HG03558 (cell line): ENCODE data around the gene IQSEC3.
"Not testable (repeated sequence)": the region's sequence is repeated elsewhere in the genome, so short reads cannot be mapped to it uniquely, and the experiment has no call there.

ENCODE experiments used
- ATAC-seq: cut with Tn5 transposase; IDR thresholded peaks from one replicate; pipeline ENCODE4 v1.9.1; 2021; ENCODE audit warnings: moderate number of reproducible peaks; ENCODE audit not compliant: unreplicated experiment; ENCODE audit errors: extremely low read depth

IQSEC3 gene

DNA sequence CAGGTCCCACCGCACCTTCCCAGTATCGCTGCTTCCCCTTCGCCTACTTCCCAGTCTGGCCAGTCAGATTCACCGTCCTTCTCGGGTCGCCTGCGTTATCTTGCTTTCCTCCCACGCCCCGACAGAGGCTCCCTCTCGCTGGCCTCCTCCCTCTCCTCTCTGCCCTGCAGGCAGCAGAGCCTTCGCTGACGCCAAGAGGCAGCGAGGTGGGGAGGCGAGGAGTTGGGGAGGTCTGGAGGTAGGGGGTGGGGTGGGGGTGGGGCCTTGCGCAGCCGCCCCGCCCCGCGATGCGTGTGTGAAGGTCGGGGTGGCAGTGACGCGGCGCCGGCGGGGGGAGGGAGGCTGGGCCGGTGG, at the start of gene IQSEC3:
TSS of gene IQSEC3 (plus strand) at position 340 of the 354 bp plus-strand sequence. CDS start 116 bp downstream, outside the sequence.
- not testable (repeated sequence) for ATAC-seq

DNA sequence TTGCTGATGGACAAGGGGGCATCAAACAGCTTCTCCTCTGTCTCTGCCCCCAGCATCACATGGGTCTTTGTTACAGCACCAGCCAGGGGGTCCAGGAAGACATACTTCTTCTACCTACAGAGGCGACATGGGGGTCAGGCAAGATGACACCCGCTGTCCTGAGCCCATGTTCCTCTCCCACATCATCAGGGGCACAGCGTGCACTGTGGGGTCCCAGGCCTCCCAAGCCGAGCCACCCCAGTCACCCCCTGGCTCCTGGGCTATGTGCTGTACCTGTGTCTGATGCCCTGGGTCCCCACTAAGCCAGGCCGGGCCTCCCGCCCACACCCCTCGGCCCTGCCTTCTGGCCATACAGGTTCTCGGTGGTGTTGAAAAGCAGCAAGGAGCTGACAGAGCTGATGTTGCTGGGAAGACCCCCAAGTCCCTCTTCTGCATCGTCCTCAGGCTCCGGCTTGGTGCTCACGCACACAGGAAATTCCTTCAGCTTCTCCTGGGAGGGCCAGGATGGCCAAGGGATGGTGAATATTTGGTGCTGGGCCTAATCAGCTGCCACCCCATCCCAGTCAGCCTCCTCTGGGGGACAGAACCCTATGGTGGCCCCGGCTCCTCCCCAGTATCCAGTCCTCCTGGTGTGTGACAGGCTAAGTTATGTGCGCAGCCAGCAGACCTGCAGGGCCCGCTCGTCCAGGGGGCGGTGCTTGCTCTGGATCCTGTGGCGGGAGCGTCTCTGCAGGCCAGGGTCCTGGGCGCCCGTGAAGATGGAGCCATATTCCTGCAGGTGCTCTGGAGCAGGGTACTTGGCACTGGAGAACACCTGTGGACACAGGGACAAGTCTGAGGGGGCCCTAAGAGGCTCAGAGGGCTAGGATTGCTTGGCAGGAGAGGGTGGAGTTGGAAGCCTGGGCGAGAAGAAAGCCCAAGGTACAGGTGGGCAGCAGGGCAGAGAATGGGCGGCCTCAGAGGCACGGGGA, 48.9 kb upstream of the IQSEC3 start:
- ATAC-seq, result not testable (repeated sequence)

DNA sequence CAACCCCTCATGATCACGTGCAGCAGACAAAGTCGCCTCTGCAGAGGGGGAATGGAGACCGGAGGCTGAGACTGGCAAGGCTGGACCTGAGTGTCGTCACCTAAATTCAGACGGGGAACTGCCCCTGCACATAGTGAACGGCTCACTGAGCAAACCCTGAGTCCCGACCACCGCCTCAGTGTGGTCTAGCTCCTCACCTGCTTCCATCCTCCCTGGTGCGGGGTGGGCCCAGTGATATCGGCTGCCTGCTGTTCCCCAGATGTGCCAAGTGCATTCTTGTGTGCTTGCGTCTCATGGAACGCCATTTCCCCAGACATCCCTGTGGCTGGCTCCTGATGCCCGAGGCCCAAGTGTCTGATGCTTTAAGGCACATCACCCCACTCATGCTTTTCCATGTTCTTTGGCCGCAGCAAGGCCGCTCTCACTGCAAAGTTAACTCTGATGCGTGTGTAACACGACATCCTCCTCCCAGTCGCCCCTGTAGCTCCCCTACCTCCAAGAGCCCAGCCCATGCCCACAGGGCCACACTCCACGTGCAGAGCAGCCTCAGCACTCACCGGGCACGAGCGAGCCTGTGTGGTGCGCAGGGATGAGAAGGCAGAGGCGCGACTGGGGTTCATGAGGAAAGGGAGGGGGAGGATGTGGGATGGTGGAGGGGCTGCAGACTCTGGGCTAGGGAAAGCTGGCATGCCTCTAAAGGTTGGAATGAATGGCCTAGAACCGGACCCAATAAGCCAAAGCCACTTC, 47.6 kb upstream of the IQSEC3 start:
- ATAC-seq, result not testable (repeated sequence)

DNA sequence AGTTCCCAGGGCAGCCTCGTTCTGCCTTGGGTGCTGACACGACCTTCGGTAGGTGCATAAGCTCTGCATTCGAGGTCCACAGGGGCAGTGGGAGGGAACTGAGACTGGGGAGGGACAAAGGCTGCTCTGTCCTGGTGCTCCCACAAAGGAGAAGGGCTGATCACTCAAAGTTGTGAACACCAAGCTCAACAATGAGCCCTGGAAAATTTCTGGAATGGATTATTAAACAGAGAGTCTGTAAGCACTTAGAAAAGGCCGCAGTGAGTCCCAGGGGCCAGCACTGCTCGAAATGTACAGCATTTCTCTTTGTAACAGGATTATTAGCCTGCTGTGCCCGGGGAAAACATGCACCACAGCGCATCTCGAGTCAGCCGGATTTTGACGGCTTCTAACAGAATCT, 46.7 kb upstream of the IQSEC3 start:
- not testable (repeated sequence) for ATAC-seq

DNA sequence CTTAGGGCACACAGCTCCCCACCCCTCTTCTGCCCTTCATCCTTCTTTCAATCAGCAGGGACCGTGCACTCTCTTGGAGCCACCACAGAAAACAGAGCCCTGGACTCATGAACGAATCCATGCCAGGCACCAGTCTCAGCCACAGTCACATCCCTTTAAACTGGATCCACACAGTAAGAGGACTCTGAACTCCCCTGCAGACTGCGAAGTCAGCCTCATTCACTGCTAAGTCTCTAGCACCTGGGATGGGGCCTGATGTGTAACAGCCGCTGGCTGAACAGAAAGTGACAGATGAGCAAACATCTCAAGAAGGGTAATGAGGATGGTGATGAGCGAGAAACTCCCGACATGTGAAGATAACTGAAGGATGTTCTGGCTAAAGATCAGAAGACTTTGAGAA, 45.8 kb upstream of the IQSEC3 start:
- ATAC-seq, result no peak

DNA sequence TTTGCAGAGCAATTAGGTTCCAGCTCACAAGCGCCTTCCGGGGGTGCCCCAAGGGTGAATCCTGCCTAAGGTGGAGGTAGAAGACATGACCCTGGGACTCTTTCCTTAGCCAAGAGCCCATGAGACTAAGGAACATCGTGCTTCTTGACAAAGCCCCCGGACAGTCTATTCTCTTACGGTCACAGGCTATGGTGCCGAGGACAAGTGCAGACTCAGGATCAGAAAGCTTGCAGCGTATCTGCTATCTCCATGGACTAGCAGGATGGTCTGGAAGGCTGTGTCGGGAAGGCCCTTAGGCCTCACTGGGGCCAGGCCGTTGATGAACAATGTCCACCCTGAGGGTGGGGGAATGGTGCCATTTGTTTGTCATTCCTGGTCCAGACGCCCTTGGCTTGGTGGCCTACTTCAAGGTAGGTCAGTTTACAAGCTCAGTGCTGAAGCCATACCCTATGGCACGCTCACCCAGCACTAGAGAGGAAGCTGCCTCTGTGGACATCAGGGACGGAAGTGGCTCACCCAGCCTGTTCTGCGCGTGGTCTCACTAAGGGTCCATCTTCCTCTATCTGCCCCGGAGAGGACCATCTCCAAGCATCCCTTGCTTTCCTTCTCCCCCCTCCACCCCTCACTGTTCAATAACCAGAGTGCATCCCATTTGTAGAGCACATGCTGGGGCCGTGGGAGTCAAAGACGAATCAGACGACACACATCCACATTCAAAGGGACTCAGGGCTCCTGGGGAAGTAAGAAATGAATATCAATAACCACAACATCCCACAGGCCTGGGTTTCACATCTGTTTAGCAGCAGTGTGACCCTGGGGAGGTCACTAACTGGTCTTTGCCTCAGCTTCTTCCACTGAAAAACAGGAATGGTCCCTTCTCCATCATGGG, 45.0 kb upstream of the IQSEC3 start:
- ATAC-seq, result no peak

DNA sequence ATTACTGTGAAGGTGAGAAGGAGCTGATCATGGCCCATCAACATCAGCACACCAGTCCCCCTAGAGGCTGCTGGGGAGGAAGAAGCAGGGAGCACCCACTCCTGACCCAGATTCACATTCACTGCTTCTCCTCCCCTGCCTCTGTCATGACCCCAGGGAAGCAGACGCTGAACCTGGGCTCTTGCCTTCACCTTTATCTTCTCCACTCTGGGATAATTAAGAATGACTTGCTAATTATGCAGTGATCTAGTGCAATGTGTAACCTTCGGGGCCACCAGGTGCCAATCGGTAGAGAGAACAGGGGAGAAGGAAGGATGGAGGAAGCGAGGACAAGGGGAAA, 44.4 kb upstream of the IQSEC3 start:
- ATAC-seq, result no peak

DNA sequence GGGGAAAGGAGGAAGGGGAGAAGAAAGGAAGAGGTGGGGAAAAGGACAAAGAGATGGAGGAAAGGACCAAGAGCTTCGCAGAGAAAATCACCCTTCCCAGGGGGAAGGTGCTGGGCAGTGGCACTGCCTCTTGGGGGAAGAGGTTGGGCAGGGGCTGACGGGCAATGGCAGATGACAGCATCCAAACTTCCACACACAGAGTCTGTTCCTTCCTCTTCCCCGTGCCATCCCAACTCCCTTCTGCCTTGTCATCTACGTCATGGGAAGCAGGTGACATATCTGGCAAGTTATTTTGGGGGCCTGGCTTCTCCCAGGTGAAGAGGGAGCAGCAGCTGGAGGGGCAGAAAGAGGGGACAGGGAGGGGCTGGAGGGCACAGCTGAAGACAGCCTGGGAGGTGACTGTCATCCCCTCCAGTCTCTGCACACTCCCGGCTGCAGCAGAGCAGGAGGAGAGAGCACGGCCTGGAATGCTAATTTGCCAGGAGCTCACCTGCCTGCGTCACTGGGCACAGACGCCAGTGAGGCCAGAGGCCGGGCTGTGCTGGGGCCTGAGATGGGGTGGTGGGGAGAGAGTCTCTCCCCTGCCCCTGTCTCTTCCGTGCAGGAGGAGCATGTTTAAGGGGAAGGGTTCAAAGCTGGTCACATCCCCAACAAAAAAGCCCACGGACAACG, 43.9 kb upstream of the IQSEC3 start:
- no peak for ATAC-seq

DNA sequence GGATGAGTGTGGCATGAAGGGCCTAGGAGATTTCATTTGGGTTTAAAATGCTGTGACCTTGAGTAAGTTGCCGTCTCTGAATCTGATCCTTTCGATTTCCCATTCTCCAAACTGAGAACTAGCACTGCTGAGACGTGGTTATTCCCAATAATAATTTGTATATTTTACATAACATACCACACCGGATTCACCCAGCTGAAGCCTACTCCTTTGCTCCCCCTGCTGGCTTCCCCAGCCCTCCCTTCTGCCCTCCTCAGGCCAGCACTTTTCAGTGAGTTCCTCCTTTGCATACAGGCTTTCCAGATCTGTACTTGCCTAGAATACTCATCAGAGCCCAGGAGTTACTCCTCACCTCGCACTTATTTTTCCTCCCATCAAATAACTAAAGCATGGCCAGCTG, 38.7 kb upstream of the IQSEC3 start:
- ATAC-seq, result not testable (repeated sequence)

DNA sequence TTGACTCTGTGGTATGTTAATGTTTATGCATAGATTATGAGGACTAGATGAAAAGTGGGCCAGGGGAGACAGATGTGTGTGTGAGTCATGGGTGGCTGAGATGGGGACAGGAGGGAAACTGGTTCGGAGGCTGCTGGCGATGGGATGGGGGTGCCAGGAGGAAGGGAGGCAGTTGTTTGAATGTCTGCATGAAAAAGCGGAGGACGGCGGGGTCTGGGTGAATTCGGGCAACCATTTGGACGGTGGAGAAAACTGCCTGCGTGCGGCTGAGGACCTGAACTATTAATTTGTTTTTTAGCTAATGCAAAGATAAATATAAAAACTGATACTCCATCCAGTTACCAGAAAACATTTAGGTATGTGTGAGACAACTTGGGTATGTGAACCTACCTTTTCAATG, 27.8 kb upstream of the IQSEC3 start:
- not testable (repeated sequence) for ATAC-seq

DNA sequence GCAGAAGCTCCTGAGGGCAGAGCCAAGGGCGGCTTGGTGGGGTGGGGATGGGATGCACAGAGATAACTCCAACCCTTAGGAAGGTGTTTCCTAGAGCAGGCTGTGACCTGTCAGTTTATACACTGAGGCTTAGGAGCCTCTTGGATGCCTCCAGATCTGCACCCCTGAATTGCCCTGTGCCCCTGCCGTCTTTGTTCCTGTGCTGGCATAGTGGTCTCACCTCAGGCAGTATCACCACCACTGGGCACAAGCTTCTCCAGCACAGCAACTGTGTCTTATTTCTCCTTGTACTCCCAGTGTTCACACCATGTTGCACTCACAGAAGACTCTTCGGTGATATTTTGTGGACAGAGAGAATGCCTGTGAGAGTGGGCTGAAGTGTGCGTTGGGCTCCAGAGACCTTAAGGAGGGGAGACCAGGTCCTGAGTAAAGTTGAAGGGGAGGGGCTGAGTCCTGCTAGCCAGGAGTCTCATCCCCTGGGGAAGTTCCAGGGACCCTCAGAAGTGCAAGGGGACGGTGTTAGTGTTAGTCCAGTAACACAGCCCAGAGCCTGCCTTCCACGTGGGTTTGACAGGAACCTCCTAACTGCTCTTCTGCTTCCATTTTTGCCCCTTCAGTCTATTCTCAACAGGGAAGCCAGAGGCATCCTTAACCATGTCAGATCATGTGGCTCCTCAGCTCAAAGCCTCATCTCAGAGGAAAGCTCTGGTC, 26.9 kb upstream of the IQSEC3 start:
- ATAC-seq, result not testable (repeated sequence)

DNA sequence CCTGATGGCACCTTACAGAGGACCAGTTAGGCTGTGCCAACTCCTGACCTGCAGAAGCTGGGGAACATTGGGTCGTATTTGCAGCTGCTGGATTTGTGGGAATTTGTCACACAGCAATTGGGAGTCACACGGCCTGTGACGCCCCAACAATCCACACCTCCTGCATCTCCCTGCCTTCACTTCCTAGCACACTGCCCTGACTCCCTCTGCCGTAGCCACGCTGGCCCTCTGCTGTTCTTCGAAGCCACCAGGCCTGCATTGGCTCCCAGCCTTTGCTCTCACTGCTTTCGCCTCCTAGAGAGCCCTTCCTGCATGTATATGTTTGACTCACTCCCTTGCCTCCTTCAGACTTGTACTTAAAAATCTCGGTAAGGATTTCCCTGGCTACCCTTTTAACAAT, 22.2 kb upstream of the IQSEC3 start:
- not testable (repeated sequence) for ATAC-seq

DNA sequence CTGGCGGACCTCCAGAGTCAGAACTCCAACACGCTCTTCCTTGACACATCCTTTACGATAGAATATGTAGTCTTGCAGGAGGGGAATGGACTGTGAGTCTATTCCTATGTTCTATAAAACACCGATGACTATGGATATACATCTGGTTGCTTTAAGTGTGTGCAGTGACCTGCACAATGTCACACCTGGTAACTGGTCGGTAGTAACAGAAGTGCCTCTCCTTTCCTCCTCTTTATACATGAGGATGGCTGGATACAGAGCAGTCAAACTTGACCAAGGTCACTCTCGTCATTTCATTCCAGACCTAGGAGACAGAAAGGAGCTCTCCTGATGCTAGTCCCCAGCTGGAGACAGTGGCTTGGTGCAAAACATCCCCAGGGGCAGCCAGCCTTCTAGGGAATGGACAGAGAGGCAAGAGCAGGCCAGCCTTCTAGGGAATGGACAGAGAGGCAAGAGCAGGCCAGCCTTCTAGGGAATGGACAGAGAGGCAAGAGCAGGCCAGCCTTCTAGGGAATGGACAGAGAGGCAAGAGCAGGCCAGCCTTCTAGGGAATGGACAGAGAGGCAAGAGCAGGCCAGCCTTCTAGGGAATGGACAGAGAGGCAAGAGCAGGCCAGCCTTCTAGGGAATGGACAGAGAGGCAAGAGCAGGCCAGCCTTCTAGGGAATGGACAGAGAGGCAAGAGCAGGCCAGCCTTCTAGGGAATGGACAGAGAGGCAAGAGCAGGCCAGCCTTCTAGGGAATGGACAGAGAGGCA, 21.2 kb upstream of the IQSEC3 start:
- ATAC-seq, result not testable (repeated sequence)

DNA sequence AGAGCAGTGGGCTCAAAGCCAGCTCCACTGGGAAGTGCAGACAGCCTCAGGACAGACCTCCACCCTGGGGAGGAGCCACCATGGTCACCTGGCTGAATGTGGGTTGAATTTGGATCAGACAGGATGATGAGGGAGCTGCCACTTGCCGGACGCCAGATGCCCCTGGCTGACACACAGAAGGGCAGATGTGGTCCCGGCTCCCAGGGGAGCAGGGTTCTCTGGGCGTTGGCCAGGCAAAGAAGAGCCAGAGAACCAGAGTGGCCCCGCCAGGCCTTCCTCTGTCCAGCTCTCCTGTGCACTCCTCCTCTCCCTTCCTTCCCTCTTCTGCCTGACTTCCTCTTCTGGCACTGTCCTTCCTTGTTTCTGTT, 20.6 kb upstream of the IQSEC3 start:
- ATAC-seq, result not testable (repeated sequence)

DNA sequence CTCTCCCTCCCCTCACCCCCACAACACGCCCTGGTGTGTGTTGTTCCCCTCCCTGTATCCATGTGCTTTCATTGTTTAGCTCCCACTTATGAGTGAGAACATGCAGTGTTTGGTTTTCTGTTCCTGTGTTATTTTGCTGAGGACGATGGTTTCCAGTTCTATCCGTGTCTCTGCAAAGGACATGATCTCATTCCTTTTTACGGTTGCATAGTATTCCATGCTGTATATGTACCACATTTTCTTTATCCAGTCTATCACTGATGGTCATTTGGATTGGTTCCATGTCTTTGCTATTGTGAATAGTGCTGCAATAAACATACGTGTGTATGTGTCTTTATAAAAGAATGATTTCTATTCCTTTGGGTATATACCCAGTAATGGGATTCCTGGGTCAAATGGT, 20.0 kb upstream of the IQSEC3 start:
- not testable (repeated sequence) for ATAC-seq

DNA sequence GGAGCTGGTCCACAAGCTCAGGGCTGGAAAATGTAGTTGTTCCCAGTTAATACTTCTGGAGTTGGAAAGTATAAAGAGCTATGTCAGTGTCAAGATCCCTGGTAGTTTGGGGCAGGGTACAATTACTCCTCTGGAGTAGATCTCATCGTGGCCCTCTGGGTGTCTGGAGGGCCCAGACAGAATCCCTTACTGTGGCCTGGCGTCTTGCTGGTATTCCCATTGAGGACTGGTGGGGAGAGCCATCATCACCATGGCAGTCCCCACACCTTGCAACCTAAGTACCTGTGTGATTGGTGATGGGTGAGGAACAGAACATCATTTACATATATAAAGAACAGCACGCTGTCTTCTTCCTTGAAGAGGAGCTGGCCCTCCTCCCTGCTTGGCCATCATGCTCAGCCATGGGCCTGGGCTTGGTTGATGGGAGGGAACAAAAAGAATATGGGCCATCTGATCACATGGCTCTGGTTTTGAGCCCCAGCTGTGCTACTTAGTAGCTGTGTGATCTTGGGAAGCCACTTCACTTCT, 18.8 kb upstream of the IQSEC3 start:
- ATAC-seq, result not testable (repeated sequence)

DNA sequence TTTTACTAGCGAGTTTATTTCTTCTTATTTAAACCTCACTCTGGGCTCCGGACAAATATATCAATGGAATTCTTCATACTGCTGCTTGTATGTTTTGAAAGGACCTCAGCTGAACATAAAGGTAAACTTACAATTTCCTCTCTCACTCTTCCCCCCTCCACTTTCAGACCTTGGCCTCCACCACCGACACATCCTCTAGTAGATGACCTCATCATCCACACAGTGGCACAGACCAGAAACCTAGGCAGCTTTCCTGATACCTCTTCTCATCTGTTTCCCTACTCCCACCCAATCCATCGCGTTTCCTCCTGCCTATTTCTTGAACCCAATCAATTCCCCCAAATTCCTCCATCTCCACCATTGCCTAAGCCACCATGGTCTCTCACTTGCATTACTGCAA, 17.4 kb upstream of the IQSEC3 start:
- not testable (repeated sequence) for ATAC-seq

DNA sequence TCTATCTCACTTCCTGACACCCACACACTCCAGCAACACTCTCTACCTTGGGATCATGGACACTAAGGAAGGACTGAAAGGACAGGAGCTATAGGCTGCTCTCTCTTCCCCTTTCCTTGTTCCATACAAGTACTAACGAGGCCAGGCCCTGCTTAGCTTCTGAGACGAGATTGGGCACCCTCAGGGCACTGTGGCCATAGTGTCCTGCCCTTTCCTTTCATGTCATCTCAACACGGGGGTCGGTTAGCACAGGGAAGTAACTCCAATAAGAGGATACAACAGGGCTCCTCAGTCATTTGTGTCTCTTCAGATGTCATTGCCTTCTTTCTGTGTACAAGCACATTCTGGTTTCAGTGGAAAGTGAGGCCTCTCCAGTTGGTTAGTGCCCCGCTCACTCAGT, 15.5 kb upstream of the IQSEC3 start:
- not testable (repeated sequence) for ATAC-seq
